IMR-90 (cell line): ENCODE measurements around the gene CCL4.

ENCODE experiments used
- BHLHE40 ChIP-seq: fragments of 150-350 bp; IDR thresholded peaks from 2 replicates; pipeline ENCODE4 v1.6.1; 2016; ENCODE audit warnings: mild to moderate bottlenecking, low read depth, low read length
- CEBPB ChIP-seq: IDR thresholded peaks from 2 replicates; pipeline ENCODE4 v1.6.1; 2012; ENCODE audit warnings: low read depth, low read length, improper control_type of control experiment
- CTCF ChIP-seq: conservative IDR thresholded peaks from 2 replicates; pipeline ENCODE4 v1.5.1; 2012; ENCODE audit warnings: mild to moderate bottlenecking, low read depth, low read length, improper control_type of control experiment
- ELK1 ChIP-seq: fragments of 150-350 bp; IDR thresholded peaks from 2 replicates; pipeline ENCODE4 v1.6.1; 2016; ENCODE audit warnings: low read depth, mild to moderate bottlenecking, low read length, moderate library complexity, borderline replicate concordance
- FOS ChIP-seq: fragments of 150-350 bp; IDR thresholded peaks from 2 replicates; pipeline ENCODE4 v1.6.1; 2016; ENCODE audit warnings: low read depth, low read length
- MAFK ChIP-seq: IDR thresholded peaks from 2 replicates; pipeline ENCODE4 v1.6.1; 2012; ENCODE audit warnings: low read depth, low read length, improper control_type of control experiment
- MAZ ChIP-seq: IDR thresholded peaks from 2 replicates; pipeline ENCODE4 v1.6.1; 2012; ENCODE audit warnings: low read depth, mild to moderate bottlenecking, low read length, improper control_type of control experiment, moderate library complexity, borderline replicate concordance
- MXI1 ChIP-seq: IDR thresholded peaks from 2 replicates; pipeline ENCODE4 v1.6.1; 2012; ENCODE audit warnings: low read depth, mild to moderate bottlenecking, low read length, moderate library complexity, borderline replicate concordance
- POLR2A ChIP-seq: IDR thresholded peaks from 2 replicates; pipeline ENCODE4 v1.6.1; 2012; ENCODE audit warnings: mild to moderate bottlenecking, low read depth, low read length
- RAD21 ChIP-seq: IDR thresholded peaks from 2 replicates; pipeline ENCODE4 v1.6.1; 2012; ENCODE audit warnings: low read length, improper control_type of control experiment
- RCOR1 ChIP-seq: IDR thresholded peaks from 2 replicates; pipeline ENCODE4 v1.6.1; 2012; ENCODE audit warnings: mild to moderate bottlenecking, low read length, improper control_type of control experiment; ENCODE audit not compliant: insufficient replicate concordance
- RFX5 ChIP-seq: IDR thresholded peaks from 2 replicates; pipeline ENCODE4 v1.8.0; 2012; ENCODE audit warnings: low read depth, mild to moderate bottlenecking, low read length, moderate library complexity
- SMC3 ChIP-seq: fragments of 150-350 bp; IDR thresholded peaks from 2 replicates; pipeline ENCODE4 v1.6.1; 2016; ENCODE audit warnings: low read depth, mild to moderate bottlenecking, antibody characterized with exemption, low read length, moderate library complexity
- USF2 ChIP-seq: fragments of 150-350 bp; IDR thresholded peaks from 2 replicates; pipeline ENCODE4 v1.6.1; 2017; ENCODE audit warnings: mild to moderate bottlenecking, antibody characterized with exemption, low read length, low read depth

- no peak for TF ChIP-seq CTCF
- no peak for TF ChIP-seq SMC3
- no peak for TF ChIP-seq MXI1
- TF ChIP-seq CEBPB: no peak
- TF ChIP-seq BHLHE40: no peak
- no peak for TF ChIP-seq MAFK
- TF ChIP-seq POLR2A: no peak
- no peak for TF ChIP-seq FOS
- TF ChIP-seq USF2: no peak
- no peak for TF ChIP-seq RCOR1
- TF ChIP-seq RAD21: no peak
- no peak for TF ChIP-seq RFX5
- TF ChIP-seq MAZ: no peak
- TF ChIP-seq ELK1: no peak
Measured at GRCh38 chr17:36069136-36069535, 34.5 kb upstream of the CCL4 start.
